GM21723 (cell line): ENCODE measurements around the gene BAG5.

ENCODE experiments used
- ATAC-seq: cut with Tn5 transposase; IDR thresholded peaks from one replicate; pipeline ENCODE4 v1.9.1; 2021; ENCODE audit warnings: mild to moderate bottlenecking, moderate library complexity; ENCODE audit not compliant: unreplicated experiment

BAG5 gene

GRCh38 chr14:103510724-103511693 lies 51.4 kb downstream of the BAG5 start:
- no peak for ATAC-seq

- ATAC-seq: no peak
Measured at GRCh38 chr14:103509864-103510723, 52.4 kb downstream of the BAG5 start.

GRCh38 chr14:103508521-103509329 lies 53.7 kb downstream of the BAG5 start:
- no peak for ATAC-seq

GRCh38 chr14:103507751-103508150 lies 54.7 kb downstream of the BAG5 start:
- ATAC-seq: no peak
